ENCODE measurements around the gene ACOXL. TPM values are rescaled to one million over a fixed set of nuclear protein-coding genes. Genes with fewer than 3 reads are reported as not detected.

The ACOXL gene
- total and polyA plus RNA-seq, 10 of the 15 experiments (the other 5 are each of a cell fraction or from before 2014, with no cell fraction given) = 0.05 to 1.3 (median 0.71) TPM

- TF ChIP-seq ZBTB33 (IDR thresholded peaks at IDR 0.05) (no peak), CTCF (IDR thresholded peaks at IDR 0.05 in 2 of 3, conservative IDR thresholded peaks at IDR 0.05 in 1 of 3; ENCODE audit: control insufficient read depth in 2 of 3, extremely low read depth in 1 of 3, insufficient read depth in 1 of 3, low read depth in 3 of 3, low read length in 3 of 3) (peak; percentile 11 to 31 (median 29); a peak in 1 of 6 replicates), STAT3 (IDR thresholded peaks at IDR 0.05; ENCODE audit: low read depth, low read length) (no peak), ZBTB4 (CRISPR knock-in tag; IDR thresholded peaks at IDR 0.05) (no peak), NR2C1 (IDR thresholded peaks at IDR 0.05) (0 out of 2 replicates have a peak, but pooled peaks have one; percentile 29), YBX1 (IDR thresholded peaks at IDR 0.05) (no peak), SREBF1 (IDR thresholded peaks at IDR 0.05; ENCODE audit: low read length) (no peak), JUND (IDR thresholded peaks at IDR 0.05; ENCODE audit: low read depth, low read length) (no peak), ZNF217 (IDR thresholded peaks at IDR 0.05) (no peak), ATF3 (IDR thresholded peaks at IDR 0.05; ENCODE audit: borderline replicate concordance, extremely low read depth, low read depth, low read length) (no peak), PRDM15 (CRISPR knock-in tag; IDR thresholded peaks at IDR 0.05) (no peak), TBL1XR1 (IDR thresholded peaks at IDR 0.05; ENCODE audit: low read depth, low read length) (no peak; the same call in 1 of the 2 replicates), IRF3 (IDR thresholded peaks at IDR 0.05) (peak; percentile 34), ASH2L (IDR thresholded peaks at IDR 0.05; ENCODE audit: borderline replicate concordance, low read depth) (no peak), POLR2AphosphoS5 (IDR thresholded peaks at IDR 0.05; ENCODE audit: low read length) (peak; percentile 75), NFYB (IDR thresholded peaks at IDR 0.05; ENCODE audit: insufficient read depth, low read depth, low read length) (peak; percentile 67; the same call in 1 of the 2 replicates)
Observed at GRCh38 chr2:111120253-111121027, 388.1 kb downstream of the ACOXL start, which contains the start of gene BCL2L11 (continued).

Measured in GM12878 (cell line).